HepG2 (cell line): ENCODE measurements around the gene ESR1. TPM values are rescaled to one million over a fixed set of nuclear protein-coding genes. Genes with fewer than 3 reads are reported as not detected.

ENCODE experiments used
- ATAC-seq: fragments of 200-7000 bp; cut with Tn5 transposase; 3 replicates; pipeline ENCODE4 v1.9.1; 2020; ENCODE audit warnings: mild to moderate bottlenecking, moderate library complexity
- BruUV-seq: library from RNA; stranded (reverse); fragments of 400-500 nt; replicated peaks from 2 replicates; lab custom pipeline; 2021; lab: Mats Ljungman, UMichigan
- CTCF ChIA-PET: fragments of 300-600 bp; formaldehyde crosslinking; extraction: SDS; loops from one replicate; lab custom pipeline; 2021; ENCODE audit warnings: low total read pairs, inconsistent platforms, low intra/inter-chr PET ratio; lab: Yijun Ruan, JAX
- POLR2A ChIA-PET: fragments of 350-600 bp; sonication (Branson Sonifier 250); formaldehyde crosslinking; loops from one replicate; lab custom pipeline; 2020; ENCODE audit warnings: antibody characterized with exemption, inconsistent platforms; lab: Yijun Ruan, JAX
- DNase-seq: peaks from one replicate; pipeline ENCODE4 v3.0.0-alpha.2; 2015; ENCODE audit warnings: low spot score
- FAIRE-seq: peaks from 3 replicates; lab custom pipeline; 2011; peaks lifted over from hg19 to GRCh38; lab: Jason Lieb, UNC
- H2AFZ ChIP-seq: one replicate; pipeline ENCODE4 v1.6.1; 2011; ENCODE audit warnings: low read length, inconsistent platforms
- H3K27ac ChIP-seq: fragments of 300-600 bp; 3 replicates; pipeline ENCODE4 v1.8.0; 2011; ENCODE audit warnings: mixed run types, mild to moderate bottlenecking, mixed read lengths, low read length, inconsistent platforms; ENCODE audit not compliant: insufficient read depth; ENCODE audit errors: extremely low read length
- H3K27me3 ChIP-seq, 2 experiments: fragments of 200-600 bp in 1 of 2; 2 replicates in 1 of 2; 3 replicates in 1 of 2; pipeline versions ENCODE4 v1.6.0 to v1.8.0; 2011; ENCODE audit warnings: low read length in 2 of 2, mild to moderate bottlenecking in 2 of 2, moderate library complexity in 2 of 2, inconsistent platforms in 1 of 2; ENCODE audit not compliant: insufficient read depth in 2 of 2, control insufficient read depth in 1 of 2
- H3K36me3 ChIP-seq, 2 experiments: fragments of 200-600 bp in 1 of 2; replicated peaks in 1 of 2; 2 replicates in 1 of 2; 3 replicates in 1 of 2; pipeline versions ENCODE4 v1.5.1 to v1.8.0; 2011; ENCODE audit warnings: low read length in 2 of 2, inconsistent platforms in 1 of 2; ENCODE audit not compliant: insufficient read depth in 2 of 2, control insufficient read depth in 1 of 2
- H3K4me1 ChIP-seq: 2 replicates; pipeline ENCODE4 v1.5.1; 2012; ENCODE audit warnings: low read length, inconsistent platforms; ENCODE audit not compliant: insufficient read depth
- H3K4me2 ChIP-seq: 2 replicates; pipeline ENCODE4 v1.6.0; 2011; ENCODE audit warnings: low read depth, low read length, inconsistent platforms
- H3K4me3 ChIP-seq, 3 experiments: fragments of 200-600 bp in 1 of 3; sonication (generic), shearing (Covaris generic) in 1 of 3; replicated peaks in 1 of 3; 2 replicates each; pipeline ENCODE4 v1.5.1; 2011 to 2016; ENCODE audit warnings: low read length in 3 of 3, inconsistent platforms in 2 of 3, low read depth in 2 of 3, mild to moderate bottlenecking in 2 of 3, control low read depth in 1 of 3, mixed read lengths in 1 of 3; ENCODE audit not compliant: insufficient read depth in 1 of 3
- H3K79me2 ChIP-seq: one replicate; pipeline ENCODE4 v1.6.1; 2011; ENCODE audit warnings: low read length, inconsistent platforms; ENCODE audit not compliant: insufficient read depth
- H3K9ac ChIP-seq: 2 replicates; pipeline ENCODE4 v1.6.0; 2011; ENCODE audit warnings: mild to moderate bottlenecking, low read depth, low read length, inconsistent platforms; ENCODE audit not compliant: insufficient read depth
- H3K9me3 ChIP-seq: 2 replicates; pipeline ENCODE4 v1.5.1; 2012; ENCODE audit warnings: mild to moderate bottlenecking, low read length
- H4K20me1 ChIP-seq: 2 replicates; pipeline ENCODE4 v1.6.0; 2011; ENCODE audit warnings: inconsistent platforms, mild to moderate bottlenecking, low read length, moderate library complexity; ENCODE audit not compliant: insufficient read depth
- FOXA3 ChIP-seq: IDR thresholded peaks from 2 replicates; pipeline ENCODE4 v1.6.1; 2016; ENCODE audit warnings: missing genetic modification reagents, missing compliant biosample characterization
- FOXK1 ChIP-seq: sonication (generic); formaldehyde crosslinking; IDR thresholded peaks from 2 replicates; pipeline ENCODE4 v1.4.0; 2020; ENCODE audit warnings: low read depth, missing genetic modification reagents, borderline replicate concordance
- HES4 ChIP-seq: sonication (generic); formaldehyde crosslinking; IDR thresholded peaks from 2 replicates; pipeline ENCODE4 v1.9.0; 2021; ENCODE audit warnings: mild to moderate bottlenecking, missing genetic modification reagents, borderline replicate concordance
- KLF13 ChIP-seq: sonication (generic); formaldehyde crosslinking; IDR thresholded peaks from 2 replicates; pipeline ENCODE4 v1.4.0; 2020; ENCODE audit warnings: mild to moderate bottlenecking, missing genetic modification reagents
- KMT2A ChIP-seq: sonication (generic); formaldehyde crosslinking; IDR thresholded peaks from 2 replicates; pipeline ENCODE4 v1.4.0; 2020; ENCODE audit warnings: missing genetic modification reagents
- MED1 ChIP-seq: sonication (generic); formaldehyde crosslinking; IDR thresholded peaks from 2 replicates; pipeline ENCODE4 v1.4.0; 2020; ENCODE audit warnings: missing genetic modification reagents
- NCOA5 ChIP-seq: sonication (generic); formaldehyde crosslinking; IDR thresholded peaks from 2 replicates; pipeline ENCODE4 v1.4.0; 2020; ENCODE audit warnings: missing genetic modification reagents
- SRY ChIP-seq: sonication (generic); formaldehyde crosslinking; IDR thresholded peaks from 2 replicates; pipeline ENCODE4 v1.8.0; 2022; ENCODE audit warnings: mild to moderate bottlenecking, missing genetic modification reagents
- ZNF101 ChIP-seq: sonication (generic); formaldehyde crosslinking; IDR thresholded peaks from 2 replicates; pipeline ENCODE4 v1.4.0; 2020; ENCODE audit warnings: mild to moderate bottlenecking, low read depth, missing genetic modification reagents, borderline replicate concordance
- WGBS: methylation state at CpG from one replicate; pipeline ENCODE4 v1.1.6; 2017; ENCODE audit warnings: low lambda C conversion rate; 5-methylcytosine and 5-hydroxymethylcytosine counted together
- in situ Hi-C: cut with HindIII; loops from 2 replicates; pipeline ENCODE4 v1.10.0; 2017; ENCODE audit warnings: low pct_unique_long_range_greater_than_20kb; ENCODE audit not compliant: extremely low pct_ligation_motif_present
- intact Hi-C: fragments of 100-400 bp; cut with micrococcal nuclease; formaldehyde crosslinking; loops from one replicate; pipeline ENCODE4 v1.10.0; 2022; ENCODE audit not compliant: unreplicated experiment
- polyA plus RNA-seq, 8 experiments: library from polyadenylated mRNA; depleted of rRNA in 3 of 8; stranded (reverse) in 7 of 8; unstranded in 1 of 8; fragments of >200 nt; fragmentation: Illumina TruSeq in 4 of 8; extraction: Trizol in 4 of 8; gene quantifications; 2 replicates each; pipeline versions ENCODE4 v1.2.1 to v1.2.3, GENCODE V29; 2011 to 2016; ENCODE audit warnings: low read depth in 4 of 8, missing spikeins in 1 of 8, mixed read lengths in 1 of 8; ENCODE audit not compliant: insufficient read depth in 1 of 8
- total RNA-seq, 5 experiments: library from RNA; depleted of rRNA; stranded (reverse); fragments of >200 nt; fragmentation: Illumina TruSeq; extraction: Trizol; gene quantifications; 2 replicates each; pipeline ENCODE4 v1.2.3, GENCODE V29; 2016; ENCODE audit warnings: low read depth in 1 of 5
- TF ChIP-seq, protein P1 (sequence below), 2 experiments: sonication (generic) in 1 of 2; formaldehyde crosslinking in 1 of 2; IDR thresholded peaks; 2 replicates each; pipeline versions ENCODE4 v1.4.0 to v1.6.1; 2018 to 2020; ENCODE audit warnings: missing genetic modification reagents in 2 of 2, borderline replicate concordance in 1 of 2, low read depth in 1 of 2, mild to moderate bottlenecking in 1 of 2, missing biosample characterization in 1 of 2
- TF ChIP-seq, protein P2 (sequence below), 2 experiments: sonication (generic) in 1 of 2; formaldehyde crosslinking in 1 of 2; IDR thresholded peaks; 2 replicates each; pipeline versions ENCODE4 v1.6.1 to v1.9.0; 2014 to 2022; ENCODE audit warnings: antibody characterized with exemption in 1 of 2, borderline replicate concordance in 1 of 2, inconsistent platforms in 1 of 2, low read depth in 1 of 2, missing genetic modification reagents in 1 of 2
- TF ChIP-seq, protein P3 (sequence below): sonication (generic); formaldehyde crosslinking; IDR thresholded peaks from 2 replicates; pipeline ENCODE4 v1.4.0; 2020; ENCODE audit warnings: mild to moderate bottlenecking, missing genetic modification reagents, borderline replicate concordance

Gene ESR1
- total and polyA plus RNA-seq, 2 of the 13 experiments (the other 11 are each of a cell fraction or from before 2014, with no cell fraction given): not detected

DNA sequence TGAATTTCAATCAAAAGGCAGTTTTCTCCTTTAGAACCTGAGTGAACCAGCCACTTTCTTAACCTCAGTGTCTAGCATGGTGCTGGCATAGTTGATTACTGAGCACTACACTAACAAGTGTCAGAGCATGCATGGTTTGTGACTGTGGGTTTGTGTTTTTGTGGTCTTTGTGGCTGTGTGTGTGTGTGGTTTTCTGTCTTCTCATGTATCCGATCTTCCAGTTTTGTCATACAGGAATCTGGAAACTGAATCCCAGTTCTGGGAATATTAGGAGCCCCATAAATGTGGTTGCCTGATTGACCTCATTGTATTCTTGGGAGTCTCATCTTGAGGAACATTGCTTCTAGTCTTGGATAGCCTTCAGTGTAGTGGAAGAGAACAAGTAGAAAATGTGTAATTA lies 73.7 kb downstream of the ESR1 start:
- no peak for DNase-seq
- in situ Hi-C loops: no loop called here

More for the DNA sequence above, 73.7 kb downstream of the ESR1 start:
- Histone ChIP-seq H3K9ac (no peak overlapping the region), H3K27ac (no peak overlapping the region), H4K20me1 (no peaks in the 10 kb centered on the region), H2AFZ (no peak overlapping the region), H3K4me2 (no peak overlapping the region), H3K79me2 (no peaks in the 10 kb centered on the region), H3K4me1 (no peaks in the 10 kb centered on the region), H3K36me3 (no peaks in the 10 kb centered on the region), H3K9me3 (no peaks in the 10 kb centered on the region), H3K27me3 (no peaks in the 10 kb centered on the region; a peak in 2 of 5 replicates), H3K4me3 (no peak overlapping the region)
- intact Hi-C loops: no loop called here
- TF ChIP-seq KLF13 (CRISPR knock-in tag) (no peak), SRY (no peak), FOXK1 (CRISPR knock-in tag) (no peak), ZNF101 (CRISPR knock-in tag) (no peak), NCOA5 (no peak), FOXA3 (CRISPR knock-in tag) (no peak), KMT2A (CRISPR knock-in tag) (no peak), MED1 (CRISPR knock-in tag) (no peak), HES4 (CRISPR knock-in tag) (no peak)
- TF ChIP-seq, protein P1, sequence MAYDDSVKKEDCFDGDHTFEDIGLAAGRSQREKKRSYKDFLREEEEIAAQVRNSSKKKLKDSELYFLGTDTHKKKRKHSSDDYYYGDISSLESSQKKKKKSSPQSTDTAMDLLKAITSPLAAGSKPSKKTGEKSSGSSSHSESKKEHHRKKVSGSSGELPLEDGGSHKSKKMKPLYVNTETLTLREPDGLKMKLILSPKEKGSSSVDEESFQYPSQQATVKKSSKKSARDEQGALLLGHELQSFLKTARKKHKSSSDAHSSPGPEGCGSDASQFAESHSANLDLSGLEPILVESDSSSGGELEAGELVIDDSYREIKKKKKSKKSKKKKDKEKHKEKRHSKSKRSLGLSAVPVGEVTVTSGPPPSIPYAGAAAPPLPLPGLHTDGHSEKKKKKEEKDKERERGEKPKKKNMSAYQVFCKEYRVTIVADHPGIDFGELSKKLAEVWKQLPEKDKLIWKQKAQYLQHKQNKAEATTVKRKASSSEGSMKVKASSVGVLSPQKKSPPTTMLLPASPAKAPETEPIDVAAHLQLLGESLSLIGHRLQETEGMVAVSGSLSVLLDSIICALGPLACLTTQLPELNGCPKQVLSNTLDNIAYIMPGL (CRISPR knock-in tag; IDR thresholded peaks at IDR 0.05; ENCODE audit: borderline replicate concordance in 1 of 2, low read depth in 1 of 2): no peak
- TF ChIP-seq, protein P2, sequence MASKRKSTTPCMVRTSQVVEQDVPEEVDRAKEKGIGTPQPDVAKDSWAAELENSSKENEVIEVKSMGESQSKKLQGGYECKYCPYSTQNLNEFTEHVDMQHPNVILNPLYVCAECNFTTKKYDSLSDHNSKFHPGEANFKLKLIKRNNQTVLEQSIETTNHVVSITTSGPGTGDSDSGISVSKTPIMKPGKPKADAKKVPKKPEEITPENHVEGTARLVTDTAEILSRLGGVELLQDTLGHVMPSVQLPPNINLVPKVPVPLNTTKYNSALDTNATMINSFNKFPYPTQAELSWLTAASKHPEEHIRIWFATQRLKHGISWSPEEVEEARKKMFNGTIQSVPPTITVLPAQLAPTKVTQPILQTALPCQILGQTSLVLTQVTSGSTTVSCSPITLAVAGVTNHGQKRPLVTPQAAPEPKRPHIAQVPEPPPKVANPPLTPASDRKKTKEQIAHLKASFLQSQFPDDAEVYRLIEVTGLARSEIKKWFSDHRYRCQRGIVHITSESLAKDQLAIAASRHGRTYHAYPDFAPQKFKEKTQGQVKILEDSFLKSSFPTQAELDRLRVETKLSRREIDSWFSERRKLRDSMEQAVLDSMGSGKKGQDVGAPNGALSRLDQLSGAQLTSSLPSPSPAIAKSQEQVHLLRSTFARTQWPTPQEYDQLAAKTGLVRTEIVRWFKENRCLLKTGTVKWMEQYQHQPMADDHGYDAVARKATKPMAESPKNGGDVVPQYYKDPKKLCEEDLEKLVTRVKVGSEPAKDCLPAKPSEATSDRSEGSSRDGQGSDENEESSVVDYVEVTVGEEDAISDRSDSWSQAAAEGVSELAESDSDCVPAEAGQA (IDR thresholded peaks at IDR 0.05; ENCODE audit: low read depth): no peak
- TF ChIP-seq, protein P2 (CRISPR knock-in tag; IDR thresholded peaks at IDR 0.05; ENCODE audit: borderline replicate concordance): no peak
- TF ChIP-seq, protein P3, sequence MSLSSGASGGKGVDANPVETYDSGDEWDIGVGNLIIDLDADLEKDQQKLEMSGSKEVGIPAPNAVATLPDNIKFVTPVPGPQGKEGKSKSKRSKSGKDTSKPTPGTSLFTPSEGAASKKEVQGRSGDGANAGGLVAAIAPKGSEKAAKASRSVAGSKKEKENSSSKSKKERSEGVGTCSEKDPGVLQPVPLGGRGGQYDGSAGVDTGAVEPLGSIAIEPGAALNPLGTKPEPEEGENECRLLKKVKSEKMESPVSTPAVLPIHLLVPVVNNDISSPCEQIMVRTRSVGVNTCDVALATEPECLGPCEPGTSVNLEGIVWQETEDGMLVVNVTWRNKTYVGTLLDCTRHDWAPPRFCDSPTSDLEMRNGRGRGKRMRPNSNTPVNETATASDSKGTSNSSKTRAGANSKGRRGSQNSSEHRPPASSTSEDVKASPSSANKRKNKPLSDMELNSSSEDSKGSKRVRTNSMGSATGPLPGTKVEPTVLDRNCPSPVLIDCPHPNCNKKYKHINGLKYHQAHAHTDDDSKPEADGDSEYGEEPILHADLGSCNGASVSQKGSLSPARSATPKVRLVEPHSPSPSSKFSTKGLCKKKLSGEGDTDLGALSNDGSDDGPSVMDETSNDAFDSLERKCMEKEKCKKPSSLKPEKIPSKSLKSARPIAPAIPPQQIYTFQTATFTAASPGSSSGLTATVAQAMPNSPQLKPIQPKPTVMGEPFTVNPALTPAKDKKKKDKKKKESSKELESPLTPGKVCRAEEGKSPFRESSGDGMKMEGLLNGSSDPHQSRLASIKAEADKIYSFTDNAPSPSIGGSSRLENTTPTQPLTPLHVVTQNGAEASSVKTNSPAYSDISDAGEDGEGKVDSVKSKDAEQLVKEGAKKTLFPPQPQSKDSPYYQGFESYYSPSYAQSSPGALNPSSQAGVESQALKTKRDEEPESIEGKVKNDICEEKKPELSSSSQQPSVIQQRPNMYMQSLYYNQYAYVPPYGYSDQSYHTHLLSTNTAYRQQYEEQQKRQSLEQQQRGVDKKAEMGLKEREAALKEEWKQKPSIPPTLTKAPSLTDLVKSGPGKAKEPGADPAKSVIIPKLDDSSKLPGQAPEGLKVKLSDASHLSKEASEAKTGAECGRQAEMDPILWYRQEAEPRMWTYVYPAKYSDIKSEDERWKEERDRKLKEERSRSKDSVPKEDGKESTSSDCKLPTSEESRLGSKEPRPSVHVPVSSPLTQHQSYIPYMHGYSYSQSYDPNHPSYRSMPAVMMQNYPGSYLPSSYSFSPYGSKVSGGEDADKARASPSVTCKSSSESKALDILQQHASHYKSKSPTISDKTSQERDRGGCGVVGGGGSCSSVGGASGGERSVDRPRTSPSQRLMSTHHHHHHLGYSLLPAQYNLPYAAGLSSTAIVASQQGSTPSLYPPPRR (CRISPR knock-in tag): no peak
- POLR2A ChIA-PET: no interaction called here
- 4% methylated on average over 1 of the region's 1 CpG for WGBS
- FAIRE-seq (no peak), ATAC-seq (no peak)
- BruUV-seq: no TSS peak
- CTCF ChIA-PET: no interaction called here
